ENCODE results near the gene HPN.

HPN gene

GRCh38 chr19:35080613-35081170 lies 39.2 kb downstream of the HPN start:
- no peak for FAIRE-seq
- DNase-seq (ENCODE audit: low spot score): no peak

- DNase-seq (ENCODE audit: low spot score) (no peak), FAIRE-seq (no peak)
Observed at GRCh38 chr19:35081201-35081600, 39.7 kb downstream of the HPN start.

GRCh38 chr19:35083691-35084508 lies 42.4 kb downstream of the HPN start:
- DNase-seq (ENCODE audit: low spot score): no peak

GRCh38 chr19:35084509-35084762 lies 42.9 kb downstream of the HPN start:
- FAIRE-seq (no peak), DNase-seq (ENCODE audit: low spot score) (no peak)

More at GRCh38 chr19:35083691-35084508, 42.4 kb downstream of the HPN start:
- FAIRE-seq: no peak

GRCh38 chr19:35085947-35086346 lies 44.4 kb downstream of the HPN start:
- no peak for FAIRE-seq
- DNase-seq (ENCODE audit: low spot score): no peak

GRCh38 chr19:35086455-35086854 lies 44.9 kb downstream of the HPN start:
- FAIRE-seq: no peak
- DNase-seq (ENCODE audit: low spot score): no peak

GRCh38 chr19:35087393-35087792 lies 45.9 kb downstream of the HPN start:
- FAIRE-seq (no peak), DNase-seq (ENCODE audit: low spot score) (no peak)

- DNase-seq (ENCODE audit: low spot score) (peak; percentile 71), FAIRE-seq (peak; percentile 52)
Observed at GRCh38 chr19:35088131-35088913, 46.8 kb downstream of the HPN start.

- FAIRE-seq: no peak
- DNase-seq (ENCODE audit: low spot score): no peak
Observed at GRCh38 chr19:35089554-35089953, 48.0 kb downstream of the HPN start.

- no peak for FAIRE-seq
- no peak for DNase-seq (ENCODE audit: low spot score)
Observed at GRCh38 chr19:35090160-35090505, 48.6 kb downstream of the HPN start.

GRCh38 chr19:35090506-35091214 lies 49.1 kb downstream of the HPN start:
- DNase-seq (ENCODE audit: low spot score) (peak; percentile 7), FAIRE-seq (no peak)

GRCh38 chr19:35093430-35093829 lies 51.9 kb downstream of the HPN start:
- DNase-seq (ENCODE audit: low spot score): no peak
- FAIRE-seq: no peak

- FAIRE-seq: no peak
- DNase-seq (ENCODE audit: low spot score): no peak
Observed at GRCh38 chr19:35093941-35094647, 52.6 kb downstream of the HPN start.

- no peak for FAIRE-seq
- DNase-seq (ENCODE audit: low spot score): no peak
Observed at GRCh38 chr19:35094656-35095055, 53.1 kb downstream of the HPN start.

- FAIRE-seq (no peak), DNase-seq (ENCODE audit: low spot score) (no peak)
Observed at GRCh38 chr19:35095667-35096368, 54.3 kb downstream of the HPN start.

GRCh38 chr19:35098413-35099049 lies 57.0 kb downstream of the HPN start:
- FAIRE-seq (no peak), DNase-seq (ENCODE audit: low spot score) (no peak)

GRCh38 chr19:35099155-35099896 lies 57.8 kb downstream of the HPN start:
- FAIRE-seq (no peak), DNase-seq (ENCODE audit: low spot score) (no peak)

GRCh38 chr19:35099897-35100275 lies 58.4 kb downstream of the HPN start:
- FAIRE-seq (no peak), DNase-seq (ENCODE audit: low spot score) (no peak)

Measured in RCC 7860 (cell line).